GM23338 (cell line): ENCODE results near the gene FOXJ3.

ENCODE experiments used
- CREB1 ChIP-seq: fragments of 250-450 bp; sonication (Bioruptor Pico); IDR thresholded peaks from 2 replicates; pipeline ENCODE4 v1.5.0; 2020; ENCODE audit warnings: low read depth, mild to moderate bottlenecking, moderate library complexity
- CTCF ChIP-seq, 2 experiments: fragments of 200-600 bp in 1 of 2; sonication (generic) in 1 of 2; conservative IDR thresholded peaks; 2 replicates each; pipeline versions ENCODE4 v1.5.1 to v1.6.1; 2016 to 2017; ENCODE audit warnings: antibody characterized with exemption in 2 of 2, low read depth in 2 of 2, mild to moderate bottlenecking in 2 of 2, moderate library complexity in 1 of 2
- ETS1 ChIP-seq: IDR thresholded peaks from 2 replicates; pipeline ENCODE4 v1.6.1; 2016; ENCODE audit warnings: antibody characterized with exemption
- EZH2 ChIP-seq: fragments of 200-600 bp; sonication (generic); IDR thresholded peaks from one replicate; pipeline ENCODE4 v1.8.0; 2017; ENCODE audit warnings: antibody characterized with exemption, mild to moderate bottlenecking, low read depth; ENCODE audit not compliant: unreplicated experiment
- EZH2phosphoT487 ChIP-seq: fragments of 200-600 bp; sonication (generic); IDR thresholded peaks from one replicate; pipeline ENCODE4 v1.8.1; 2018; ENCODE audit warnings: antibody characterized with exemption; ENCODE audit not compliant: unreplicated experiment
- JUNB ChIP-seq: IDR thresholded peaks from one replicate; pipeline ENCODE4 v1.6.1; 2016; ENCODE audit warnings: antibody characterized with exemption; ENCODE audit not compliant: unreplicated experiment
- NANOG ChIP-seq: IDR thresholded peaks from 2 replicates; pipeline ENCODE4 v1.6.1; 2016; ENCODE audit warnings: antibody characterized with exemption, borderline replicate concordance
- POLR2AphosphoS5 ChIP-seq: IDR thresholded peaks from 2 replicates; pipeline ENCODE4 v1.6.1; 2016; ENCODE audit warnings: antibody characterized with exemption, low read depth
- REST ChIP-seq: IDR thresholded peaks from one replicate; pipeline ENCODE4 v1.6.1; 2018; ENCODE audit warnings: antibody characterized with exemption; ENCODE audit not compliant: unreplicated experiment
- ZNF114 ChIP-seq: fragments of 250-450 bp; sonication (Bioruptor Pico); IDR thresholded peaks from 2 replicates; pipeline ENCODE4 v1.5.0; 2020; ENCODE audit warnings: mild to moderate bottlenecking, moderate library complexity
- ZNF331 ChIP-seq: fragments of 250-450 bp; sonication (Bioruptor Pico); IDR thresholded peaks from 2 replicates; pipeline ENCODE4 v1.5.0; 2020; ENCODE audit warnings: low read depth, mild to moderate bottlenecking, moderate library complexity
- ZNF462 ChIP-seq: fragments of 250-450 bp; sonication (Bioruptor Pico); IDR thresholded peaks from 2 replicates; pipeline ENCODE4 v1.5.0; 2020; ENCODE audit warnings: mild to moderate bottlenecking, moderate library complexity

GRCh38 chr1:42145389-42145716, 189.7 kb downstream of the FOXJ3 start:
- no peak for TF ChIP-seq POLR2AphosphoS5
- TF ChIP-seq CTCF (conservative IDR thresholded peaks at IDR 0.05; ENCODE audit: low read depth in 2 of 2), result no peak
- TF ChIP-seq EZH2, result no peak
- TF ChIP-seq REST, result no peak
- TF ChIP-seq ETS1, result no peak
- TF ChIP-seq CREB1, result no peak
- TF ChIP-seq EZH2phosphoT487, result no peak
- TF ChIP-seq NANOG, result no peak
- TF ChIP-seq ZNF331 (CRISPR knock-in tag), result no peak
- no peak for TF ChIP-seq JUNB
- no peak for TF ChIP-seq ZNF114 (CRISPR knock-in tag)
- TF ChIP-seq ZNF462 (CRISPR knock-in tag), result no peak
